Measurements from ENCODE around the gene TPRA1. TPM values are rescaled to one million over a fixed set of nuclear protein-coding genes. Genes with fewer than 3 reads are reported as not detected.

Gene TPRA1
- total RNA-seq, 1 experiment from 2014 or later, result 58.5 TPM

DNA sequence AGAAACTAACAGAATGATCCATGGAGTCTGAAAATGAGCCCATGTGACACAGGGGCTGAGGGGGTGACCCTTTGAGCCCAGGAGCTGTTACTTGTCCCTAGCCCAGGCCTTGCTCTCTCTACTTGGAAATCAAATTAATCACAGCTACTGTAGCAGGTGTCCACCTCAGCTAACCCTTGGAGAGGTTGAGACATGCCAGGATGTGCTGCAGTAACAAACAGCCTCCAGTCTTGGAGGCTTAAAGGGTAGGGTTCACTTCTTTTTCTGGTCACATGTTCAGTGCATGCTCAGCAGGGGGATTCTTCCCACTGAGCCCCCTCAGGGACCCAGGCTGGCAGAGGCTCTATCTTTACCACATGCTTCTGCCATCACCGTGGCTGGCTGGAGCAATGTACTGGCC lies 21.4 kb downstream of the TPRA1 start:
- intact Hi-C loops (cut with micrococcal nuclease; ENCODE audit: unreplicated experiment), result no loop called here
- no peak for DNase-seq
- no peaks in the 10 kb centered on the region for H3K79me2 ChIP-seq (ENCODE audit: low read depth)
- H3K27ac ChIP-seq, result no peak overlapping the region
- H3K9me2 ChIP-seq (ENCODE audit: insufficient read depth), result no peaks in the 10 kb centered on the region
- ChIA-PET POLR2A (ENCODE audit: unreplicated experiment) (no interaction called here), CTCF (no interaction called here)
- H3K36me3 ChIP-seq (ENCODE audit: low read depth), result no peaks in the 10 kb centered on the region
- H4K20me1 ChIP-seq (ENCODE audit: insufficient read depth), result no peaks in the 10 kb centered on the region; the same call in 1 of the 2 replicates
- no peaks in the 10 kb centered on the region for H3K27me3 ChIP-seq (ENCODE audit: insufficient read depth, low read depth)
- BruUV-seq (replicated peaks), result no TSS peak
- H3K4me1 ChIP-seq (replicated peaks; ENCODE audit: insufficient read depth), result no peaks in the 10 kb centered on the region
- H3K4me3 ChIP-seq, result no peak overlapping the region
- H3K9me3 ChIP-seq (ENCODE audit: insufficient read depth, low read depth), result no peaks in the 10 kb centered on the region
- H3K4me2 ChIP-seq, result no peak overlapping the region
- TF ChIP-seq EZH2 (IDR thresholded peaks at IDR 0.05; ENCODE audit: low read depth), result no peak
- TF ChIP-seq, protein P1, sequence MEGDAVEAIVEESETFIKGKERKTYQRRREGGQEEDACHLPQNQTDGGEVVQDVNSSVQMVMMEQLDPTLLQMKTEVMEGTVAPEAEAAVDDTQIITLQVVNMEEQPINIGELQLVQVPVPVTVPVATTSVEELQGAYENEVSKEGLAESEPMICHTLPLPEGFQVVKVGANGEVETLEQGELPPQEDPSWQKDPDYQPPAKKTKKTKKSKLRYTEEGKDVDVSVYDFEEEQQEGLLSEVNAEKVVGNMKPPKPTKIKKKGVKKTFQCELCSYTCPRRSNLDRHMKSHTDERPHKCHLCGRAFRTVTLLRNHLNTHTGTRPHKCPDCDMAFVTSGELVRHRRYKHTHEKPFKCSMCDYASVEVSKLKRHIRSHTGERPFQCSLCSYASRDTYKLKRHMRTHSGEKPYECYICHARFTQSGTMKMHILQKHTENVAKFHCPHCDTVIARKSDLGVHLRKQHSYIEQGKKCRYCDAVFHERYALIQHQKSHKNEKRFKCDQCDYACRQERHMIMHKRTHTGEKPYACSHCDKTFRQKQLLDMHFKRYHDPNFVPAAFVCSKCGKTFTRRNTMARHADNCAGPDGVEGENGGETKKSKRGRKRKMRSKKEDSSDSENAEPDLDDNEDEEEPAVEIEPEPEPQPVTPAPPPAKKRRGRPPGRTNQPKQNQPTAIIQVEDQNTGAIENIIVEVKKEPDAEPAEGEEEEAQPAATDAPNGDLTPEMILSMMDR (conservative IDR thresholded peaks at IDR 0.05), result no peak
- H2AFZ ChIP-seq, result no peak overlapping the region
- H3F3A ChIP-seq (ENCODE audit: insufficient read depth, low read depth), result no peaks in the 10 kb centered on the region

DNA sequence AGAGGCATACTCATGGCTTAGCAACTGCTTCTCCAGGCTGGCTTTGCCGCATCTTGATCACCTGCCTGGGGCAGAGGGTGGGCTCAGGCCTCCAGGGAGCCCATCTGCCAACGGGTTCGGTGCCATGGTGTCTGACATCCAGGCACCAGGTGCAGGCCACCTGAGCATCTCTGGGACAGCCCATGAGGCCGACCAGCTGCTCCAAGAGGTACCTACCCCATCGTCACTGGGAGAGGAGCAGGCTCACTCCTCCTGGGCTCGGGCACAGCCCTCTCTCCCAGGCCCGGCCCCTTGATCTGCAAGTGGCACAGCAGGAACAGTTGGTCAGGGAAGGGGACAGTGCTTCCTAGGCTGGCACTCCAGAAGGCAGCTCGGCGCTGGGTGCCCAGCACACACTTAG lies 21.9 kb downstream of the TPRA1 start:
- no peaks in the 10 kb centered on the region for H3F3A ChIP-seq (ENCODE audit: insufficient read depth, low read depth)
- H2AFZ ChIP-seq, result no peak overlapping the region
- DNase-seq, result no peak
- no peaks in the 10 kb centered on the region; the same call in 1 of the 2 replicates for H4K20me1 ChIP-seq (ENCODE audit: insufficient read depth)
- H3K9me2 ChIP-seq (ENCODE audit: insufficient read depth), result no peaks in the 10 kb centered on the region
- no peaks in the 10 kb centered on the region for H3K9me3 ChIP-seq (ENCODE audit: insufficient read depth, low read depth)
- H3K27ac ChIP-seq, result no peak overlapping the region
- no TSS peak for BruUV-seq (replicated peaks)
- no peak for TF ChIP-seq EZH2 (IDR thresholded peaks at IDR 0.05; ENCODE audit: low read depth)
- TF ChIP-seq, protein P1 (conservative IDR thresholded peaks at IDR 0.05), result no peak
- POLR2A ChIA-PET (ENCODE audit: unreplicated experiment), result no interaction called here
- no peak overlapping the region for H3K4me2 ChIP-seq
- no peak overlapping the region for H3K4me3 ChIP-seq
- intact Hi-C loops (cut with micrococcal nuclease; ENCODE audit: unreplicated experiment), result no loop called here
- H3K79me2 ChIP-seq (ENCODE audit: low read depth), result no peaks in the 10 kb centered on the region
- no peaks in the 10 kb centered on the region for H3K36me3 ChIP-seq (ENCODE audit: low read depth)
- no peaks in the 10 kb centered on the region for H3K27me3 ChIP-seq (ENCODE audit: insufficient read depth, low read depth)
- CTCF ChIA-PET, result no interaction called here
- no peaks in the 10 kb centered on the region for H3K4me1 ChIP-seq (replicated peaks; ENCODE audit: insufficient read depth)

DNA sequence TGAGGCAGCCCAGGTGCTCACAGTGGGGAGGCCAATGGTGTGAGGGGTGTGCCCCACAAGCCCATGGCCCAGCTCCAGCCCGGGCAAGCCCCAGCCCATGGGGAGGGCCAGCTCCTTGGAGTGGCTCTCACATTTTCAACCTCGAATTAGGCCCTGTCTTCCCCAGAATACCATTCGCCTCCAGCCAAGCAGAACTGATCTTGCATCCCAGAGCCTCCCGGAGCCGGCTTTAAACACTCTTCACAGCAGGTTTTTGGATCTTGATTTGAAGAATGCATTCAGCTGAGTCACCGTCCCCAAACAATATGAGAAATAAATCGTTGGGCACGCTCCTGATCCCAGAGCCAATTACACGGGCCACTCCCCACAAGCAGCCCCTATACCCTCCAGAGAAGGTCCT lies 23.7 kb downstream of the TPRA1 start:
- intact Hi-C loops (cut with micrococcal nuclease; ENCODE audit: unreplicated experiment), result no loop called here
- BruUV-seq (replicated peaks), result no TSS peak
- Histone ChIP-seq H3K27ac (no peak overlapping the region), H3K4me3 (no peak overlapping the region), H3K4me2 (no peak overlapping the region), H3K9me3 (ENCODE audit: insufficient read depth, low read depth) (no peaks in the 10 kb centered on the region), H3K36me3 (ENCODE audit: low read depth) (no peaks in the 10 kb centered on the region), H3K4me1 (replicated peaks; ENCODE audit: insufficient read depth) (no peaks in the 10 kb centered on the region), H3F3A (ENCODE audit: insufficient read depth, low read depth) (no peaks in the 10 kb centered on the region), H3K79me2 (ENCODE audit: low read depth) (no peaks in the 10 kb centered on the region), H3K27me3 (ENCODE audit: insufficient read depth, low read depth) (no peaks in the 10 kb centered on the region), H3K9me2 (ENCODE audit: insufficient read depth) (no peaks in the 10 kb centered on the region), H2AFZ (no peak overlapping the region), H4K20me1 (ENCODE audit: insufficient read depth) (no peaks in the 10 kb centered on the region; the same call in 1 of the 2 replicates)
- CTCF ChIA-PET, result no interaction called here
- no peak for TF ChIP-seq EZH2 (IDR thresholded peaks at IDR 0.05; ENCODE audit: low read depth)
- no peak for DNase-seq
- POLR2A ChIA-PET (ENCODE audit: unreplicated experiment), result no interaction called here

DNA sequence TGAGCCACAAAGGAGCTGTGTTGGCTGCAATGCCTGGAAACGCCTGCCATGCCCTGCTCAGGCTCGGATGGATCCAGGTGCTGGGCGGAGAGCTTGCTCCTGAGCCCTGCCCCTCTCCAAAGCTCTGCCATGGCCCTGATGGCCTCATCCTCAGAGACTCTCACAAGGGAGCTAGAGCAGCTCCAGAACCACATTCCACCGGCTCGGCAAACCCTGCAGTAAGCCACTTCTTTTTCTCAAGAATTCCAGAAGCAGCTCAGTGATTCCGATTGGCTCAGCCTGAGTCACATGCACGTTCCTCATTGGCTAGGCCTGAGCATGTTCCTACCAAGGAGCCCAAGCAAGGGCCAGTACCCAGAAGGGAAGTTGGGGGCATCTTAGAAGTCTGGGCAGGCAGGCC lies 24.8 kb downstream of the TPRA1 start:
- Histone ChIP-seq H4K20me1 (ENCODE audit: insufficient read depth) (no peaks in the 10 kb centered on the region), H3K9me3 (ENCODE audit: insufficient read depth, low read depth) (no peaks in the 10 kb centered on the region), H3F3A (ENCODE audit: insufficient read depth, low read depth) (no peaks in the 10 kb centered on the region), H3K27me3 (ENCODE audit: insufficient read depth, low read depth) (no peaks in the 10 kb centered on the region), H3K79me2 (ENCODE audit: low read depth) (no peaks in the 10 kb centered on the region), H3K36me3 (ENCODE audit: low read depth) (no peaks in the 10 kb centered on the region), H3K4me1 (replicated peaks; ENCODE audit: insufficient read depth) (no peaks in the 10 kb centered on the region), H3K9me2 (ENCODE audit: insufficient read depth) (no peaks in the 10 kb centered on the region), H2AFZ (no peak overlapping the region), H3K4me3 (no peak overlapping the region), H3K4me2 (no peak overlapping the region), H3K27ac (no peak overlapping the region)
- POLR2A ChIA-PET (ENCODE audit: unreplicated experiment), result no interaction called here
- intact Hi-C loops (cut with micrococcal nuclease; ENCODE audit: unreplicated experiment), result no loop called here
- no TSS peak for BruUV-seq (replicated peaks)
- no peak for TF ChIP-seq EZH2 (IDR thresholded peaks at IDR 0.05; ENCODE audit: low read depth)
- TF ChIP-seq, protein P1 (conservative IDR thresholded peaks at IDR 0.05), result no peak
- no peak for DNase-seq
- CTCF ChIA-PET, result no interaction called here

Measured in PC-9 (cell line).